Islet of Langerhans (tissue), 1 donor: ENCODE measurements around the gene SCAANT1.

Source experiments
- FAIRE-seq: peaks from one replicate; lab custom pipeline; 2011; peaks lifted over from hg19 to GRCh38; lab: Jason Lieb, UNC

SCAANT1 gene

GRCh38 chr3:63911873-63912767 lies at the start of gene SCAANT1:
TSS of gene SCAANT1 (minus strand) at chr3:63912383.
- no peak for FAIRE-seq

- FAIRE-seq = peak; percentile 89
These were observed 49.7 kb upstream of the SCAANT1 start for GRCh38 chr3:63961891-63962290.

GRCh38 chr3:63960048-63960711 lies 48.0 kb upstream of the SCAANT1 start:
- peak; percentile 73 for FAIRE-seq

- peak; percentile 60 for FAIRE-seq
These were observed 47.0 kb upstream of the SCAANT1 start for GRCh38 chr3:63959146-63959545.

GRCh38 chr3:63955830-63956545 lies 43.8 kb upstream of the SCAANT1 start:
- peak; percentile 92 for FAIRE-seq

- FAIRE-seq = no peak
These were observed 43.0 kb upstream of the SCAANT1 start for GRCh38 chr3:63955036-63955650.

GRCh38 chr3:63954182-63954581 lies 42.0 kb upstream of the SCAANT1 start:
- FAIRE-seq = no peak

- FAIRE-seq = no peak
These were observed 40.0 kb upstream of the SCAANT1 start for GRCh38 chr3:63952248-63952594.

GRCh38 chr3:63951492-63952247 lies 39.5 kb upstream of the SCAANT1 start:
- peak; percentile 91 for FAIRE-seq

GRCh38 chr3:63950698-63951097 lies 38.5 kb upstream of the SCAANT1 start:
- FAIRE-seq = no peak

GRCh38 chr3:63949005-63949404 lies 36.8 kb upstream of the SCAANT1 start:
- FAIRE-seq = no peak

- FAIRE-seq = no peak
These were observed 35.4 kb upstream of the SCAANT1 start for GRCh38 chr3:63947594-63947993.

GRCh38 chr3:63946753-63947152 lies 34.6 kb upstream of the SCAANT1 start:
- no peak for FAIRE-seq

GRCh38 chr3:63945558-63946096 lies 33.4 kb upstream of the SCAANT1 start:
- no peak for FAIRE-seq

- FAIRE-seq = no peak
These were observed 31.5 kb upstream of the SCAANT1 start for GRCh38 chr3:63943678-63944077.

- FAIRE-seq = no peak
These were observed 30.3 kb upstream of the SCAANT1 start for GRCh38 chr3:63942528-63942927.

GRCh38 chr3:63940389-63940757 lies 28.2 kb upstream of the SCAANT1 start:
- no peak for FAIRE-seq

- no peak for FAIRE-seq
These were observed 25.8 kb upstream of the SCAANT1 start for GRCh38 chr3:63937661-63938651.

- FAIRE-seq = no peak
These were observed 24.7 kb upstream of the SCAANT1 start for GRCh38 chr3:63936925-63937324.
